Measurements from ENCODE around the gene FAM219B. TPM values are rescaled to one million over a fixed set of nuclear protein-coding genes. Genes with fewer than 3 reads are reported as not detected.
A peak's percentile ranks its signal among the peaks of the same experiment; 100 is the strongest.
"Not testable (repeated sequence)": the region's sequence is repeated elsewhere in the genome, so short reads cannot be mapped to it uniquely, and the experiment has no call there.

Gene FAM219B
- polyA plus RNA-seq, 1 donor, result 44.7 TPM

- H3K4me3 ChIP-seq (ENCODE audit: low read length), result no peak overlapping the region
- H3K27me3 ChIP-seq (ENCODE audit: control insufficient read depth, insufficient read depth, low read length), result no peaks in the 10 kb centered on the region
- no peak for DNase-seq
- no CpG with 5 or more reads among the region's 3 CpGs for WGBS (ENCODE audit: insufficient coverage, low lambda C conversion rate)
- H3K27ac ChIP-seq (ENCODE audit: low read length), result peak overlapping the region; percentile 42
- peaks cover 28% of the 10 kb centered on the region for H3K4me1 ChIP-seq (ENCODE audit: control insufficient read depth, insufficient read depth, low read length)
- no peaks in the 10 kb centered on the region for H3K9me3 ChIP-seq (ENCODE audit: control insufficient read depth, low read depth, low read length)
- peaks cover 37% of the 10 kb centered on the region for H3K36me3 ChIP-seq (ENCODE audit: control insufficient read depth, insufficient read depth, low read length)
These were observed 14.3 kb downstream of the FAM219B start for GRCh38 chr15:74892313-74892712.

DNA sequence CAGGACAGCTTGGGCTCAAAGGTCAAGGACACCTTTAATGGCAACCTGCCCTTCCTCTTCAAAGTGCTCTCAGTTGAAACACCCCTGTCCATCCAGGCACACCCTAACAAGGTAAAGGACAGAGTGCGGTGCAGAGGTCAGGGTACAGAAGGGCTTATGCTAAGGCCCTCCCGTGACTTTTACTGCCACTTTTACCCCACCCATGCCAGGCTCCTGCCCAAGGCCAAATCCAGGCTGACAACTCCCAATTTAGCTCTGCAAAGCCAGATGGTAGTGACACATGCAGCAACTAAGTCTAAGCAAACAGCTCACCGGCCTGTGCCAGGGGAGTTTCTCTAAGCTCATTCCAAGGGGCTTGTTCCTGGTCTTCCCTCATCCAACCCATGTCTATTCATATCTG lies 15.2 kb downstream of the FAM219B start:
- DNase-seq, result peak; percentile 58 to 75
- Histone ChIP-seq H3K27me3 (ENCODE audit: control insufficient read depth, insufficient read depth, low read length) (no peaks in the 10 kb centered on the region), H3K9me3 (ENCODE audit: control insufficient read depth, low read depth, low read length) (no peaks in the 10 kb centered on the region), H3K4me1 (ENCODE audit: control insufficient read depth, insufficient read depth, low read length) (peaks cover 28% of the 10 kb centered on the region), H3K27ac (ENCODE audit: low read length) (peak overlapping the region; percentile 52), H3K4me3 (ENCODE audit: low read length) (no peak overlapping the region), H3K36me3 (ENCODE audit: control insufficient read depth, insufficient read depth, low read length) (peaks cover 29% of the 10 kb centered on the region)
- no CpG with 5 or more reads among the region's 3 CpGs for WGBS (ENCODE audit: insufficient coverage, low lambda C conversion rate)

DNA sequence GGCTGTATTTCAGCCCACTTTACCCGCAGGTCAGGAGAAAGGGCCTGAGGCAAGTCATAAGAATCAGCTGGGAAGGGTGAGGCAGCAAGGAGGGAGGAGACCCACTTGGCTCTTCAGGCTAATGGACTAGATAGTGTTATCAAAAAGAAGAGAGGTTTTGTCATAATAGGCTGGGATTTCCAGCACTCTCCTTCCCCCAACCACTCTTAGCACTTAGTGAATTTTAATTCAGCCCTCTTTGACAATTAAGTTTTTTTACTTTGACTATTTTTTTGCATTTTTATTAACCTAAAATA lies 16.0 kb downstream of the FAM219B start:
- Histone ChIP-seq H3K36me3 (ENCODE audit: control insufficient read depth, insufficient read depth, low read length) (peaks cover 20% of the 10 kb centered on the region), H3K9me3 (ENCODE audit: control insufficient read depth, low read depth, low read length) (no peaks in the 10 kb centered on the region), H3K4me3 (ENCODE audit: low read length) (peak overlapping the region; percentile 72), H3K27ac (ENCODE audit: low read length) (peak overlapping the region; percentile 52), H3K27me3 (ENCODE audit: control insufficient read depth, insufficient read depth, low read length) (no peaks in the 10 kb centered on the region), H3K4me1 (ENCODE audit: control insufficient read depth, insufficient read depth, low read length) (peaks cover 28% of the 10 kb centered on the region)
- DNase-seq, result no peak
- WGBS (ENCODE audit: insufficient coverage, low lambda C conversion rate), result no CpG with 5 or more reads among the region's 1 CpG

DNA sequence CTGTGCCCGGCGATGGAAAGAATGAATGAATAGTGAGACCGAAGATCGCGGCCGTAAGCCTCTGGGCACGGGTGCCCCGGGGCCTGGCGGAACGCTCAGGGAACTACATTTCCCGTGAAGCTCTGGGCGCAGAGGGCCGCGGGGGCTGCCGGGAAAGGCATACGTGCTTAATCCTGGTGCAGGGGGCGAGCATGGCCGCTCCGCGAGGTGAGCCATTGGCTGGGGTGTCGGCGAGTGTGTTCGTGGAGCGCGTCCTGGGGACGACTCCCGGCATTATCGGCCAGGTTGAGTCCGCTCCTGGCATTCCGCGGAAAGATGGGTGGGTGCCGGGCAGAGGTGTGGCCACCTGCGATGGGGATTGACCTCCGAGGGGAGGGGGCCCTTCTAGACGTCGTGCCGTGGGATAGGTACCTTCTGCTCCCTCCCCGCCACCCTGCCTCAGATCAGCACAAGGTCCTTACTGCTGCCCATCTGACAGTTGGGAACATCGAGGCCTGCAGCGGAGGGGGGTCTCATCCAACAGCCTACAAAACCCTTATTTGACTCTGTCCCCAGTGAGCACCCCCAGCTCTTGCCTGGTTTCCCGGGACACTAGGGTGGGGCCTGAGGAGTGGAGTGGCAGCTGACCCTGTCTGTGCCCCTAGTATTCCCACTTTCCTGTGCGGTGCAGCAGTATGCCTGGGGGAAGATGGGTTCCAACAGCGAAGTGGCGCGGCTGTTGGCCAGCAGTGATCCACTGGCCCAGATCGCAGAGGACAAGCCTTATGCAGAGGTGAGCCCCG lies 16.6 kb downstream of the FAM219B start, which contains the start of gene MPI:
TSS of gene MPI (plus strand) at position 160 of the 782 bp plus-strand sequence. CDS start at position 192, 32 bp downstream.
- Histone ChIP-seq H3K4me1 (ENCODE audit: control insufficient read depth, insufficient read depth, low read length) (peaks cover 28% of the 10 kb centered on the region), H3K4me3 (ENCODE audit: low read length) (peak within 1 kb of the TSS; percentile 72), H3K9me3 (ENCODE audit: control insufficient read depth, low read depth, low read length) (no peaks in the 10 kb centered on the region), H3K27ac (ENCODE audit: low read length) (peak within 1 kb of the TSS; percentile 52), H3K27me3 (ENCODE audit: control insufficient read depth, insufficient read depth, low read length) (no peaks in the 10 kb centered on the region), H3K36me3 (ENCODE audit: control insufficient read depth, insufficient read depth, low read length) (peaks cover 15% of the 10 kb centered on the region)
- peak; percentile 80 to 88 for DNase-seq
- no CpG with 5 or more reads among the region's 47 CpGs for whole genome bisulfite sequencing (ENCODE audit: insufficient coverage, low lambda C conversion rate)

DNA sequence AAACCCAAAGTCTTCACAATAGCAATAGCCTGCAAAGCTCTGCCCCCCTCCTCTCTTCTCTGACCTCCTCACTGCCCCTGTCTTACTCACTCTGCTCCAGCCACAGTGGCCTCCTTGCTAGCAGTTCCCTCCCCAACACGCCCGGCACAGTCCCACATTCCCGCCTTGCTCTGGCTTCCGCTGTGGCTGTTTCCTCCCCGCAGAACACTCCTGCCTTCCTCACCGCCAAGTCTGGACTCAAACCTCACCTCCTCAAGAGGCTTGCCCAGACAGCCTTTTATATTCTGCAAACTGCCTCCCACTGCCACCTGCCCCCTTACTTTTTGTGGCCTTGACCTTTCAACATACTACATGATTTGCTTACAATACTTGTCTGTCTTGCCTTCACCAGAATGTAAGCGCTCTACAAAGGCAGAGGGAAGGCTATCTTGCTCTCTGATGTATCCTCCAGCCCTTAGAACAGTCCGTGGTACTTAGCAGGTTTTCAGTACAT lies 17.2 kb downstream of the FAM219B start:
- no peak overlapping the region for H3K27ac ChIP-seq (ENCODE audit: low read length)
- H3K4me1 ChIP-seq (ENCODE audit: control insufficient read depth, insufficient read depth, low read length), result peaks cover 28% of the 10 kb centered on the region
- DNase-seq, result no peak
- WGBS (ENCODE audit: insufficient coverage, low lambda C conversion rate), result 30% methylated on average over 2 of the region's 8 CpGs
- no peaks in the 10 kb centered on the region for H3K27me3 ChIP-seq (ENCODE audit: control insufficient read depth, insufficient read depth, low read length)
- H3K4me3 ChIP-seq (ENCODE audit: low read length), result peak overlapping the region; percentile 72
- H3K9me3 ChIP-seq (ENCODE audit: control insufficient read depth, low read depth, low read length), result no peaks in the 10 kb centered on the region
- H3K36me3 ChIP-seq (ENCODE audit: control insufficient read depth, insufficient read depth, low read length), result peaks cover 15% of the 10 kb centered on the region

DNA sequence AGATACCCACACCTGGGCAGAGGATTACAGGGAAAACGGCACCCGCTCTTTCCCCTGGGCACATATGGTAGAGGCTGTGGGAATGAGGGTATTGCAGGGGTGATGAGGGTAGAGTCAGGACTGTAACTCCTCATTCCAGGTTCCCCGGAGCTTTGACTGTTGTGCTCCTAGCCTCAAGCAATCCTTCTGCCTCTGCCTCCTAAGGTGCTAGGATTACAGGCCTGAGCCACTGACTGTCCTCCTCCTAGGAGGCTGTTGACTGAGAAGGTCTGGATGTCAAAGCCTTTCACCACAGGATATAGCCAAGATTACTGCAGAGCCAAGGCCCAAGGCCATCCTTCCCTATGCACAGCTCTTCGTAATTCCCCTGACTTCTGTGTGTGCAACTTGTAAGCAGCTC lies 17.9 kb downstream of the FAM219B start:
- Histone ChIP-seq H3K9me3 (ENCODE audit: control insufficient read depth, low read depth, low read length) (no peaks in the 10 kb centered on the region), H3K36me3 (ENCODE audit: control insufficient read depth, insufficient read depth, low read length) (peaks cover 15% of the 10 kb centered on the region), H3K4me3 (ENCODE audit: low read length) (no peak overlapping the region), H3K27me3 (ENCODE audit: control insufficient read depth, insufficient read depth, low read length) (no peaks in the 10 kb centered on the region), H3K27ac (ENCODE audit: low read length) (no peak overlapping the region), H3K4me1 (ENCODE audit: control insufficient read depth, insufficient read depth, low read length) (peaks cover 28% of the 10 kb centered on the region)
- DNase-seq, result no peak
- no CpG with 5 or more reads among the region's 4 CpGs for WGBS (ENCODE audit: insufficient coverage, low lambda C conversion rate)

DNA sequence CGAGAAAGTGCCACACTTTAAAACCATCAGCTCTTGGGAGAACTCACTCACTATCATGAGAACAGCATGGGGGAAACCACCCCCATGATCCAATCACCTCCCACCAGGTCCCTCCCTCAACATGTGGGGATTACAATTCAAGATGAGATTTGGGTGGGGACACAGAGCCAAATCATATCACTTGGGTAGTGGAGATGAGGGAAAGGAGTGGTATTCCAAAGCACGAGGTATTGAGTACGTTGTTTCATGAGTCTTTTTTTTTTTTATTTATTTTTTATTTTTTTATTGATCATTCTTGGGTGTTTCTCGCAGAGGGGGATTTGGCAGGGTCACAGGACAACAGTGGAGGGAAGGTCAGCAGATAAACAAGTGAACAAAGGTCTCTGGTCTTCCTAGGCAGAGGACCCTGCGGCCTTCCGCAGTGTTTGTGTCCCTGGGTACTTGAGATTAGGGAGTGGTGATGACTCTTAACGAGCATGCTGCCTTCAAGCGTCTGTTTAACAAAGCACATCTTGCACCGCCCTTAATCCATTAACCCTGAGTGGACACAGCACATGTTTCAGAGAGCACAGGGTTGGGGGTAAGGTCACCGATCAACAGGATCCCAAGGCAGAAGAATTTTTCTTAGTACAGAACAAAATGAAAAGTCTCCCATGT lies 19.0 kb downstream of the FAM219B start:
- peaks cover 27% of the 10 kb centered on the region for H3K4me1 ChIP-seq (ENCODE audit: control insufficient read depth, insufficient read depth, low read length)
- H3K27me3 ChIP-seq (ENCODE audit: control insufficient read depth, insufficient read depth, low read length); H3K36me3 ChIP-seq (ENCODE audit: control insufficient read depth, insufficient read depth, low read length); DNase-seq; H3K9me3 ChIP-seq (ENCODE audit: control insufficient read depth, low read depth, low read length); H3K4me3 ChIP-seq (ENCODE audit: low read length); H3K27ac ChIP-seq (ENCODE audit: low read length): not testable (repeated sequence)
- no CpG with 5 or more reads among the region's 10 CpGs for WGBS (ENCODE audit: insufficient coverage, low lambda C conversion rate)

- whole genome bisulfite sequencing (ENCODE audit: insufficient coverage, low lambda C conversion rate), result no CpG with 5 or more reads among the region's 5 CpGs
- peaks cover 7% of the 10 kb centered on the region for H3K4me1 ChIP-seq (ENCODE audit: control insufficient read depth, insufficient read depth, low read length)
- H3K36me3 ChIP-seq (ENCODE audit: control insufficient read depth, insufficient read depth, low read length), result no peaks in the 10 kb centered on the region
- no peak overlapping the region for H3K4me3 ChIP-seq (ENCODE audit: low read length)
- H3K27me3 ChIP-seq (ENCODE audit: control insufficient read depth, insufficient read depth, low read length), result no peaks in the 10 kb centered on the region
- DNase-seq, result no peak
- H3K27ac ChIP-seq (ENCODE audit: low read length), result no peak overlapping the region
- peaks cover 7% of the 10 kb centered on the region for H3K9me3 ChIP-seq (ENCODE audit: control insufficient read depth, low read depth, low read length)
These were observed 21.2 kb downstream of the FAM219B start for GRCh38 chr15:74885461-74885860.

- no peak overlapping the region for H3K27ac ChIP-seq (ENCODE audit: low read length)
- DNase-seq, result no peak
- H3K4me3 ChIP-seq (ENCODE audit: low read length), result no peak overlapping the region
- H3K36me3 ChIP-seq (ENCODE audit: control insufficient read depth, insufficient read depth, low read length), result no peaks in the 10 kb centered on the region
- no peaks in the 10 kb centered on the region for H3K27me3 ChIP-seq (ENCODE audit: control insufficient read depth, insufficient read depth, low read length)
- H3K4me1 ChIP-seq (ENCODE audit: control insufficient read depth, insufficient read depth, low read length), result peaks cover 7% of the 10 kb centered on the region
- 100% methylated on average over 2 of the region's 4 CpGs for WGBS (ENCODE audit: insufficient coverage, low lambda C conversion rate)
- H3K9me3 ChIP-seq (ENCODE audit: control insufficient read depth, low read depth, low read length), result peaks cover 7% of the 10 kb centered on the region
These were observed 22.0 kb downstream of the FAM219B start for GRCh38 chr15:74884428-74885223.

DNA sequence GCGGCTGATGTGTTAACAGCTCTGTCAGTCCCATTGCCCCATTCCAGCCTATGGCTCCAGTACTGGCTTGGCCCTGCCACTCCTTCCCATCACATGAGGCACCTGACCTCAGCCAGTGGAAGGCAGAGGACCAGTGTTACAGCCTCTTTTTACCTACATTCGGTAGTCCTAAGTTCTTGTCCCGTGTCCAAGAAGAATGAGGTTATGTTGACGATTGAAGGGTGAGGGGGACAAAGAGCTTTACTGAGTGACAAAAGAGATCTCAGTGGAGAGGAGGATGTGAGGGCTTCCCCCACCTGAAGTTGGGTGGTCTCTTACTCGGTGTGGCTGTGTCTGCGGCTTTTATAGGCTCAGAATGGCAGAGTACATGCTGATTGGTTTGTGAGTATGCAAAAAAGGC lies 24.1 kb downstream of the FAM219B start:
- Histone ChIP-seq H3K27ac (ENCODE audit: low read length) (no peak overlapping the region), H3K36me3 (ENCODE audit: control insufficient read depth, insufficient read depth, low read length) (no peaks in the 10 kb centered on the region), H3K27me3 (ENCODE audit: control insufficient read depth, insufficient read depth, low read length) (no peaks in the 10 kb centered on the region), H3K4me1 (ENCODE audit: control insufficient read depth, insufficient read depth, low read length) (no peaks in the 10 kb centered on the region), H3K4me3 (ENCODE audit: low read length) (no peak overlapping the region), H3K9me3 (ENCODE audit: control insufficient read depth, low read depth, low read length) (peaks cover 7% of the 10 kb centered on the region)
- WGBS (ENCODE audit: insufficient coverage, low lambda C conversion rate), result 100% methylated on average over 1 of the region's 6 CpGs
- DNase-seq, result no peak

All from large intestine (tissue), 3 donors.